GM12891 (cell line): ENCODE data around the gene CEP55.

ENCODE experiments used
- PAX5 ChIP-seq: IDR thresholded peaks from 2 replicates; pipeline ENCODE4 v1.6.1; 2011; ENCODE audit warnings: low read length, moderate library complexity, mild to moderate bottlenecking; ENCODE audit not compliant: insufficient read depth, severe bottlenecking
- POLR2A ChIP-seq: IDR thresholded peaks from 2 replicates; pipeline ENCODE4 v1.6.1; 2011; ENCODE audit warnings: low read depth, low read length, control low read depth
- POLR2AphosphoS5 ChIP-seq: IDR thresholded peaks from 2 replicates; pipeline ENCODE4 v1.6.1; 2011; ENCODE audit warnings: low read depth, low read length, control low read depth
- POU2F2 ChIP-seq: IDR thresholded peaks from 2 replicates; pipeline ENCODE4 v1.6.1; 2011; ENCODE audit warnings: low read depth, mild to moderate bottlenecking, control low read depth, low read length, moderate library complexity
- SPI1 ChIP-seq: IDR thresholded peaks from 2 replicates; pipeline ENCODE4 v1.6.1; 2011; ENCODE audit warnings: low read depth, low read length, control low read depth
- TAF1 ChIP-seq: IDR thresholded peaks from 2 replicates; pipeline ENCODE4 v1.6.1; 2011; ENCODE audit warnings: low read depth, low read length, control low read depth

- TF ChIP-seq TAF1 (no peak), POLR2A (no peak), POLR2AphosphoS5 (no peak), PAX5 (no peak), SPI1 (no peak), POU2F2 (no peak)
Measured at GRCh38 chr10:93512565-93512964, 16.2 kb downstream of the CEP55 start.
